Vagina (tissue), 2 donors: ENCODE data around the gene CELSR2. TPM values are rescaled to one million over a fixed set of nuclear protein-coding genes. Genes with fewer than 3 reads are reported as not detected.

ENCODE experiments used
- DNase-seq, 2 donors: peaks; one replicate each; pipeline ENCODE4 v3.0.0-alpha.2; 2017; ENCODE audit errors: extremely low spot score in 2 of 2
- H3K27ac ChIP-seq: fragments of 200-600 bp; sonication (generic); one replicate; pipeline ENCODE4 v1.5.1; 2019
- H3K27me3 ChIP-seq: fragments of 200-600 bp; sonication (generic); one replicate; pipeline ENCODE4 v1.5.1; 2019
- H3K36me3 ChIP-seq, 2 donors: fragments of 200-600 bp; sonication (generic); one replicate each; pipeline ENCODE4 v1.5.1; 2017 to 2019
- H3K4me1 ChIP-seq: fragments of 200-600 bp; sonication (generic); one replicate; pipeline ENCODE4 v1.5.1; 2019
- H3K4me3 ChIP-seq, 2 donors: fragments of 200-600 bp; sonication (generic); 1 replicate in 1 of 2; 2 replicates in 1 of 2; pipeline ENCODE4 v1.5.1; 2016 to 2019
- H3K9me3 ChIP-seq: fragments of 200-600 bp; sonication (generic); one replicate; pipeline ENCODE4 v1.5.1; 2019
- CTCF ChIP-seq, 3 experiments: fragments of 450-650 bp in 2 of 3; fragments of 200-600 bp in 1 of 3; sonication (generic) in 1 of 3; IDR thresholded peaks; one replicate each; pipeline ENCODE4 v1.5.1; 2017 to 2019; ENCODE audit warnings: antibody characterized with exemption in 3 of 3, mild to moderate bottlenecking in 2 of 3, moderate library complexity in 2 of 3
- POLR2A ChIP-seq, 2 donors: fragments of 450-650 bp; IDR thresholded peaks; one replicate each; pipeline ENCODE4 v1.6.1; 2017; ENCODE audit warnings: antibody characterized with exemption in 2 of 2, mild to moderate bottlenecking in 2 of 2, moderate library complexity in 2 of 2
- POLR2AphosphoS5 ChIP-seq, 2 donors: sonication (generic); formaldehyde crosslinking; IDR thresholded peaks; one replicate each; pipeline ENCODE4 v1.9.0; 2017; ENCODE audit warnings: antibody characterized with exemption in 2 of 2, mild to moderate bottlenecking in 2 of 2, low read depth in 1 of 2; ENCODE audit not compliant: insufficient read depth in 1 of 2
- intact Hi-C: fragments of 100-400 bp; cut with DNase I; formaldehyde crosslinking; loops from one replicate; pipeline ENCODE4 v1.15.1; 2023
- total RNA-seq: library from RNA; depleted of rRNA; stranded (reverse); fragments of >200 nt; gene quantifications from one replicate; pipeline ENCODE4 v1.2.3, GENCODE V29; 2016

Gene CELSR2
- total RNA-seq, 1 donor from 2014 or later: 38.5 TPM

GRCh38 chr1:109261578-109261977 is 12.2 kb downstream of the CELSR2 start:
- Histone ChIP-seq H3K4me1 (peaks cover 15% of the 10 kb centered on the region), H3K27me3 (no peaks in the 10 kb centered on the region), H3K4me3 (no peak overlapping the region), H3K9me3 (no peaks in the 10 kb centered on the region), H3K27ac (no peak overlapping the region), H3K36me3 (peaks cover 0 to 14% of the 10 kb centered on the region in 2 donors)
- intact Hi-C loops: no loop called here
- TF ChIP-seq CTCF (IDR thresholded peaks at IDR 0.05): no peak
- DNase-seq: no peak

DNA sequence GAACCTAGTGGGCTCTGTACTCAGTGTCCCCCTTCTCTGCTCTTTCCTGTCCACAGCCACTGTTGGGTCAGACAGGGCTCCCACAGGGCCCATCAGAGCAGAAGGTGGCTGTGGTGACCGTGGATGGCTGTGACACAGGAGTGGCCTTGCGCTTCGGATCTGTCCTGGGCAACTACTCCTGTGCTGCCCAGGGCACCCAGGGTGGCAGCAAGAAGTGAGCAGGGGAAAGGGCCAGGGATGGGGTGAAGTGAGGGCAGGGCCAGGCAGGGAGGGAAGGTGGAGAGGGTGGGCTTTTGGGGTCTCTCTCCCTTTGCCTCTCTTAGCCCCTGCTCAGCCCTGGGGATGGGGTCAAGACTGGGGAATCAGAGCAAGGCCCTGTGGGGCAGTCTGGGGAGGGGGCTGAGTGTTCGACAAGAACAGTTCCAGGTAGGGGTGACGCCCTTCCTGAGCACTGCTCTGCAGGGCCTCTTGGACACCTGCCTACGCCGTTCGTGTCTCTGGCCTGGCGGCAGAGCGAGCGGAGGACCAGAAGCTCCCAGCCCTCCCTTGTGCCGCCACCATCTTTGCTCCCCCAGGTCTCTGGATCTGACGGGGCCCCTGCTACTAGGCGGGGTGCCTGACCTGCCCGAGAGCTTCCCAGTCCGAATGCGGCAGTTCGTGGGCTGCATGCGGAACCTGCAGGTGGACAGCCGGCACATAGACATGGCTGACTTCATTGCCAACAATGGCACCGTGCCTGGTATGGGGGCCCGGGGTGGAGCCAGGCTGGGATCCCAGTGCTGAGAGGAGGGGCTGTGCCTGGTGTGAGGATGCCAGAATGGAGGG is 13.1 kb downstream of the CELSR2 start:
- Histone ChIP-seq H3K27me3 (no peaks in the 10 kb centered on the region), H3K27ac (peak overlapping the region; percentile 66), H3K36me3 (peaks cover 0 to 14% of the 10 kb centered on the region in 2 donors), H3K4me1 (peaks cover 15% of the 10 kb centered on the region), H3K9me3 (no peaks in the 10 kb centered on the region), H3K4me3 (no peak overlapping the region)
- TF ChIP-seq POLR2AphosphoS5 (IDR thresholded peaks at IDR 0.05; ENCODE audit: insufficient read depth in 1 of 2, low read depth in 1 of 2): no peak
- TF ChIP-seq POLR2A (IDR thresholded peaks at IDR 0.05): no peak
- no peak for TF ChIP-seq CTCF (IDR thresholded peaks at IDR 0.05)
- DNase-seq: no peak
- intact Hi-C loops: no loop called here

- no peaks in the 10 kb centered on the region for H3K27me3 ChIP-seq
- intact Hi-C loops: no loop called here
- H3K9me3 ChIP-seq: no peaks in the 10 kb centered on the region
- peaks cover 15% of the 10 kb centered on the region for H3K4me1 ChIP-seq
- no peak for DNase-seq
- peaks cover 0 to 14% of the 10 kb centered on the region in 2 donors for H3K36me3 ChIP-seq
- H3K4me3 ChIP-seq: no peak overlapping the region
- TF ChIP-seq POLR2A (IDR thresholded peaks at IDR 0.05) (no peak), CTCF (IDR thresholded peaks at IDR 0.05) (no peak), POLR2AphosphoS5 (IDR thresholded peaks at IDR 0.05; ENCODE audit: insufficient read depth in 1 of 2, low read depth in 1 of 2) (no peak)
- peak overlapping the region; percentile 66 for H3K27ac ChIP-seq
Measured at GRCh38 chr1:109263234-109263596, 13.9 kb downstream of the CELSR2 start.

DNA sequence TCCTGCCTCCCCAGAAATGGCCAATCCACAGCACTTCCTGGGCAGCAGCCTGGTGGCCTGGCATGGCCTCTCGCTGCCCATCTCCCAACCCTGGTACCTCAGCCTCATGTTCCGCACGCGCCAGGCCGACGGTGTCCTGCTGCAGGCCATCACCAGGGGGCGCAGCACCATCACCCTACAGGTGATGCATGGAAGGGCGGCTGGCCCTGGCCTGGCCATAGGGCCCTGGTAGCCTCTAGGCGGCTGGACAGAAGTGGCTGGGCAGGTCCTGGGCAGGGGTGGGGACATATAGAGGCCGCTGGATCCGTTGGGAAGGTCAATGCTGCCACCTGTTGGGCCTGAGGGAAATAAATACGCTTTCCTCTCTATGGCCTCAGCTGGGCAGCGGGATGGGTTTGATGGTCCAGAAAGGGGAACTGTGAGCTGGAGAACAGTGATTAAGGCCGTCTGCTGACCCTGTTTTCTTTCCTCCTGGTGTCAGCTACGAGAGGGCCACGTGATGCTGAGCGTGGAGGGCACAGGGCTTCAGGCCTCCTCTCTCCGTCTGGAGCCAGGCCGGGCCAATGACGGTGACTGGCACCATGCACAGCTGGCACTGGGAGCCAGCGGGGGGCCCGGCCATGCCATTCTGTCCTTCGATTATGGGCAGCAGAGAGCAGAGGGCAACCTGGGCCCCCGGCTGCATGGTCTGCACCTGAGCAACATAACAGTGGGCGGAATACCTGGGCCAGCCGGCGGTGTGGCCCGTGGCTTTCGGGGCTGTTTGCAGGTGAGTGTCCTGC is 14.4 kb downstream of the CELSR2 start:
- intact Hi-C loops: no loop called here
- Histone ChIP-seq H3K27me3 (no peaks in the 10 kb centered on the region), H3K4me1 (peaks cover 15% of the 10 kb centered on the region), H3K27ac (peak overlapping the region; percentile 5), H3K9me3 (no peaks in the 10 kb centered on the region), H3K4me3 (no peak overlapping the region), H3K36me3 (peaks cover 0 to 10% of the 10 kb centered on the region in 2 donors)
- no peak for DNase-seq
- TF ChIP-seq POLR2AphosphoS5 (IDR thresholded peaks at IDR 0.05; ENCODE audit: insufficient read depth in 1 of 2, low read depth in 1 of 2) (peak in 1 of 2 donors; percentile 58), POLR2A (IDR thresholded peaks at IDR 0.05) (no peak), CTCF (IDR thresholded peaks at IDR 0.05) (peak; percentile 66 to 99 (median 96))

DNA sequence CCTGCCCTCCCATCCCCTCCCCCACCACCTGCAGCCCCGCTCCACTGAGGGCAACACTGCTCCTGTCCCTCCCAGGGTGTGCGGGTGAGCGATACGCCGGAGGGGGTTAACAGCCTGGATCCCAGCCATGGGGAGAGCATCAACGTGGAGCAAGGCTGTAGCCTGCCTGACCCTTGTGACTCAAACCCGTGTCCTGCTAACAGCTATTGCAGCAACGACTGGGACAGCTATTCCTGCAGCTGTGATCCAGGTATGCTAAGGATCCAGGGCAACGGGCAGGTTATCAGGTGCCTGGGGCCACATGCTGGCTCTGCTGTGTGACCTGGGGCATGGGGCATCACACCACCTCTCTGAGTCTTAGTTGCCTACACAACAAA is 15.0 kb downstream of the CELSR2 start:
- no peak for TF ChIP-seq POLR2A (IDR thresholded peaks at IDR 0.05)
- no peak for TF ChIP-seq POLR2AphosphoS5 (IDR thresholded peaks at IDR 0.05; ENCODE audit: insufficient read depth in 1 of 2, low read depth in 1 of 2)
- no peak for TF ChIP-seq CTCF (IDR thresholded peaks at IDR 0.05)
- H3K27ac ChIP-seq: no peak overlapping the region
- H3K4me1 ChIP-seq: peaks cover 15% of the 10 kb centered on the region
- no peak for DNase-seq
- H3K27me3 ChIP-seq: no peaks in the 10 kb centered on the region
- no peaks in the 10 kb centered on the region for H3K9me3 ChIP-seq
- intact Hi-C loops: no loop called here
- peaks cover 0 to 4% of the 10 kb centered on the region in 2 donors for H3K36me3 ChIP-seq
- no peak overlapping the region for H3K4me3 ChIP-seq
